ENCODE measurements around the gene ATP13A3.

ATP13A3 gene

DNA sequence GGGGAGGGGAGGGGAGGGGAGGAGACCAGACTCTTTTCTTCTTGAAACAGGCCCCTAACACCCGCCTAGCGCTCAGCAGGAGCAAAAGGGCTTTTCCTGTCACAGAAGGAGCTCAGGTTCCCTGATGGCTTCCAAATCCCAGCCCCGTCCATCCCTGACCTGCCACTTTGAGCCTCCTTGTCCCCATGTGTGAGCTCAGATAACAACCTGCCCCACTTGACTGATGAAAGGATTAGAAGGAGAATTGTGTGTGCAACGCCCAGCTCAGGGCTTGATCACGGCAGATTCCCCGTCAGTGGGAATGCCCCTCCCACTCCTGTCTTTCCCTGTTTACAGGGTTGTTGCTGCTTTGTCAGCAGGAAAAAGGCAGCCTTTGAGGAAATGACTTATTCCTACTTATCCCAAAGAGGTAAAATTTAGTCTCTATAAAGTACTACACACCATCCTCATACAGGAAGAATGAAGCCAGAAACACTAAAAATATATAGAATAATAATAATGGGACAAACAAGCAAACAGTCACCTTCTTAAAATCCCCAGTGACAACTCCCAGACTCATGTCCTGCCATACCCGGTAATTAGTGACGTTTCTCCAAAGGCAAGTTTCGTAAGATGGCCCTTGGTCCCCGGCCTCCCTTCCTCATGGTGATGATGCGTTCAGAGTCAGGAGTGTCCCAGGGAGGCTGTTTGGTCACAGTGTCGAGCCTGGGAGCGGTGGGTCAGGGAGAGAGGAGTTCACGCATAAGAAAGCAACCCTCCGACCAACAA, 111.1 kb downstream of the ATP13A3 start:
- TF ChIP-seq, protein P1, sequence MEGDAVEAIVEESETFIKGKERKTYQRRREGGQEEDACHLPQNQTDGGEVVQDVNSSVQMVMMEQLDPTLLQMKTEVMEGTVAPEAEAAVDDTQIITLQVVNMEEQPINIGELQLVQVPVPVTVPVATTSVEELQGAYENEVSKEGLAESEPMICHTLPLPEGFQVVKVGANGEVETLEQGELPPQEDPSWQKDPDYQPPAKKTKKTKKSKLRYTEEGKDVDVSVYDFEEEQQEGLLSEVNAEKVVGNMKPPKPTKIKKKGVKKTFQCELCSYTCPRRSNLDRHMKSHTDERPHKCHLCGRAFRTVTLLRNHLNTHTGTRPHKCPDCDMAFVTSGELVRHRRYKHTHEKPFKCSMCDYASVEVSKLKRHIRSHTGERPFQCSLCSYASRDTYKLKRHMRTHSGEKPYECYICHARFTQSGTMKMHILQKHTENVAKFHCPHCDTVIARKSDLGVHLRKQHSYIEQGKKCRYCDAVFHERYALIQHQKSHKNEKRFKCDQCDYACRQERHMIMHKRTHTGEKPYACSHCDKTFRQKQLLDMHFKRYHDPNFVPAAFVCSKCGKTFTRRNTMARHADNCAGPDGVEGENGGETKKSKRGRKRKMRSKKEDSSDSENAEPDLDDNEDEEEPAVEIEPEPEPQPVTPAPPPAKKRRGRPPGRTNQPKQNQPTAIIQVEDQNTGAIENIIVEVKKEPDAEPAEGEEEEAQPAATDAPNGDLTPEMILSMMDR (IDR thresholded peaks at IDR 0.05; ENCODE audit: insufficient read depth, missing control alignments) = no peak
- FAIRE-seq (peak; percentile 6), DNase-seq (ENCODE audit: insufficient read length, low spot score) (peak; percentile 83)

DNA sequence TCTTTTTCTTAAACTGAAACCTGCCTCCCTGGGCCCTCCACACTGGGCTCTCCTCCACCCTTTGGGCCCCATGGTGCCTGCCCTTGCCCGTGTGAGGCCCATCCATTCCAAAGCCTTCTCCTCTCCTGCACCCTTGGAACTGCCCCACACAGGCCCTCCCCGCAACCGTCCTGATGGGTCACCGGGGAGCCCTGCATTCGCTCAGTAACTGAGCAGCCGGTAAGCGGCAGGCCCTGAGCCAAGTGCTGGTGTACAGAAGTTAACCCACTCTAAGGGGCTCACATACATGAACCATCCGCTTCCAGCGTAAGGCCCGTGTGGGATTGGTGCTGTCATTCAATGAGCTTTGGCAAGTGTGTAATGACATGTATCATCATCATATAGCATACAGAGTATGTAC, 111.9 kb downstream of the ATP13A3 start:
- DNase-seq (ENCODE audit: insufficient read length, low spot score) = no peak
- TF ChIP-seq, protein P1 (IDR thresholded peaks at IDR 0.05; ENCODE audit: insufficient read depth, missing control alignments) = no peak
- FAIRE-seq = no peak

DNA sequence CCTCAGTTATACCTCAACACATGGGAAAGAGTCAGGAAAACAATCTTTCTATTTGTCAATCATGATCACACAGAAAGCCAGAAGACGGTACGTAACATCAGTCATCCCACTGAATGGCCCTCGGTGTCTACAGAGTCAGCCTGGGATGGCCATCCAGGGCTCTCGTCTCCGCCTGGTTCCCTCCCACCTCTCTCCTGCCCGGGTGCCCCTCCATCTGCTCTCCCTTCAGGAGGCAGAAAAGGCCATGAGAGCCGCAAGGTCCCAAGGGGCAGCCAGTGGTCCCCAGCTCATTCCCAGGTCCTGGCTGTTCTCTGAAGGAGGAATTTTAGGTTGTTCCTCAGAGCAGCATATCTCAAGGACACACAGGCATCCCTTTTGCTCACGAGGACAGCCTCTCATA, 112.9 kb downstream of the ATP13A3 start:
- FAIRE-seq (no peak), DNase-seq (ENCODE audit: insufficient read length, low spot score) (no peak)
- TF ChIP-seq, protein P1 (IDR thresholded peaks at IDR 0.05; ENCODE audit: insufficient read depth, missing control alignments) = no peak

DNA sequence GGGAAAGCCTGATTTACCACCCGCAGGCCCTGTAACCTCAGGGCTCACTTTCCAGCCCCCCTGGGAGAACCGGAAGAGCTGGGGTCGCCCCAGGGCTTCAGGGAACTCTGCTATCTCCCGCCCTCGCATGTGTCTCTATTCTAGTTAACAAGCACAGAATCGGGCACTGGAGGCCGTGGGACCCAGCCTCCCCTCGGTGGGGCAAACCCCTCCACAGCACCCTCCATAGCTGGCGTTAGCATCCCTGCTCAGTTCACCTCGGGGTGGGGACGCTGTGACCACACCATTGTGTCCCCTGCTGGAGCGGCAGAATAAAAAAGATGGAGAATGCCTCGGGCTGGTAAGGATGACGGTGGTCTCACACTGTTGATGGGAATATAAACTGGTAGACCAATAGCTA, 113.8 kb downstream of the ATP13A3 start:
- FAIRE-seq = no peak
- TF ChIP-seq, protein P1 (IDR thresholded peaks at IDR 0.05; ENCODE audit: insufficient read depth, missing control alignments) = no peak
- DNase-seq (ENCODE audit: insufficient read length, low spot score) = no peak

DNA sequence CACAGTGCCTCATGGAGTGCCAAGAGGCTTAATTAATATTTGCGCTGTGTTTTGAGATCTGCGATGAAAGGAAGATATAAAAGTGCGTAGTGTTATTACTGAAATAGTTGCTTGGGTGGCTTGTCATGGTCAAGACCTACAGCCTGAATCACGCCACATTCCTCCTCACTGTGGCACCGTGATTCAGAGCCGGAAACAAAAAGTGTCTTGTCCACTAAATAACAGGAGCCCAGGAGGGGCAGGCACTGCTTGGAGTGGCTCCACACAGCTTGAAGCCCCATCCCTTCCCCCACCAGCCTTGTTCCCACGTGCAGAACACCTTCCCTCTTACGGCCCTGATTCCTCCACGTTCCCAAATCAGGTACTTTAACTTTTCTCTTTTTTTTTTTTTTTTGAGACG, 116.0 kb downstream of the ATP13A3 start:
- TF ChIP-seq, protein P1 (IDR thresholded peaks at IDR 0.05; ENCODE audit: insufficient read depth, missing control alignments) = no peak
- FAIRE-seq = no peak
- no peak for DNase-seq (ENCODE audit: insufficient read length, low spot score)

DNA sequence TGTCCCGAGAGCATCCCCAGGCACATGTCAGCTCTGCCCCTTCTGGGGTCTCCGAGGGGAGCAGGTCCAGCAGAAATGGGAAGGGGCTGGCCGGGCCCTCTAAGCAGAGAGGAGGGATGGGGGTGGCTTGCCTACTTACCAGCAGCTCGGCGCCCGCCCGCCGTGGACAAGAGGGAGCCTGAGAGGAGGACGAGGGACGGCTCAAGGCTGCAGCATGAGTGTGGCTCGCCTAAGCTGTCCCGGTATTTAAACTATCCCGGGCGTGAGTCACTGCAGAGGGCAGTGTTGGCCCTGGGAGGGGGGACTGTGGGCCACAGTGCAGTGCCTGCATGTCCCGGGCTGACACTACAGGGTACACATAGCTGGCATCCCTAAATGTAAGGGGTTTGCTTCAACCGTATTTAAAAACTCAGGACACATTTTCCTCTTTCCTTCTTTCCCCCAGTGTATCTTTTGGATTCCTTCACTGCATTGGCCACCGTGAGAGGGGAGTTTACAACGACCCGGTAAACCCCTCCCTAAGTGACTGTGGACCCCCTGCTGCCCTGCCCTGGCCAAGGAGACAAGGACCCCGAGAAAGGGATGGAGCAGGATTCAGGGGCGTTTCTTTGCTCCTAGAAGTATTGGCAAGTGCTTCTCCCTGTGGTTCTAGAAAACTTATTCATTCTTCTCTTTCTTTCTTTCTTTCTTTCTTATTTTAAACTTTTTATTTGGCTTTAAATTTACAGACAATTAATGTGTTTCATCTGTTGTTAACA, 117.1 kb downstream of the ATP13A3 start, which contains the start of gene LRRC15:
LRRC15 (minus strand) TSS at position 222 of the 758 bp plus-strand sequence. CDS start 8,700 bp downstream, outside the sequence.
- DNase-seq (ENCODE audit: insufficient read length, low spot score) (no peak), FAIRE-seq (no peak)
- TF ChIP-seq, protein P1 (IDR thresholded peaks at IDR 0.05; ENCODE audit: insufficient read depth, missing control alignments) = peak; percentile 20
